Measurements from ENCODE around the gene WNT3. TPM values are rescaled to one million over a fixed set of nuclear protein-coding genes. Genes with fewer than 3 reads are reported as not detected.
"Not testable (repeated sequence)": the region's sequence is repeated elsewhere in the genome, so short reads cannot be mapped to it uniquely, and the experiment has no call there.

WNT3 gene
- polyA plus RNA-seq, 3 donors, result 1.8 to 2.3 (median 2.0) TPM

DNA sequence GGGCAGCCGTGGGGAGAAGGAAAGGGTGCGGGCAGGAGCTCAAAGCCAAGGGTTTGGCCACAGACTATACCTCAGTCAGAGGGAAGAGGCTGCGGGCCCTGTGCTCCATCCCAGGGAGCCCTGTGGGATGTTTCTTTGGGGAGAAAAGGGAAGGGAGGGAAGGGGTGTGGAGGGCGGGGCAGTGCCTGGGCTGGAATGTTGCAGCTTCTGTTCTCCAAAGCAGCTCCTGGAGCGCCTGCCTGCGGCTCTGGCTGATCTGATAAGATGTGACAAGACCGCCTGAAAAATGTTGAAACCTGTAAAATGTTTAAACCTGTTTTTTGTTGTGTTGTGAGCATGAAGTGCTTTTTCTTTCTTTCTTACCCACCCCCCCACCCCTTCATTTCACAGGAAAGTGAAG is 32.8 kb downstream of the WNT3 start:
- no peak for DNase-seq

DNA sequence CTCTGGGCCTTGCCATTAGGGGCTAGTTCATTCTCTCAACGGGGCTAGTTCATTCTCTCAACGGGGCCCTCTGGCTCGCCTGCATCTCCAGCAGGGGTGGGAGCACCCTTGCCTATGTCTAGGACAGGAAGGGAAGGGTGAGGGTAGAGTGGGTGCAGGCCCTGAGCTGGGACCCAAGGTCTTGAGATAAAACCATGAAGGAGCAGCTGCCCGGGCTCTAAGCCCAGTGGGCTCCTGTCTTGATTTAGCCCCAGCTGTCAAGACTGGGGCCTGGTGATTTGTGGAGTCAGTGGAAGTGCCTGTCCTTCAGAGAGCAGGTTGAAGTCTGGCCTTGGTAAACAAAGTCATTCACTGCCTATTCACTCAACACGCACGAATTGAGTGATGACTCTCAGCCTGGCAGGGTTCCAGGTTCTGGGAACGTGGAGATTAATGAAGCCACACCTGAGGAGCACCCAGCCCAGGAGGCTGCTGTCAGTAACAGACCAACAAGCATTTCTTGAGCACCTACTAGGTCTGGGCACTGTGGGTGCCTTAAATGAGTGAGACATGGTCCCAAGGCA is 35.4 kb downstream of the WNT3 start:
- no peak for DNase-seq

DNA sequence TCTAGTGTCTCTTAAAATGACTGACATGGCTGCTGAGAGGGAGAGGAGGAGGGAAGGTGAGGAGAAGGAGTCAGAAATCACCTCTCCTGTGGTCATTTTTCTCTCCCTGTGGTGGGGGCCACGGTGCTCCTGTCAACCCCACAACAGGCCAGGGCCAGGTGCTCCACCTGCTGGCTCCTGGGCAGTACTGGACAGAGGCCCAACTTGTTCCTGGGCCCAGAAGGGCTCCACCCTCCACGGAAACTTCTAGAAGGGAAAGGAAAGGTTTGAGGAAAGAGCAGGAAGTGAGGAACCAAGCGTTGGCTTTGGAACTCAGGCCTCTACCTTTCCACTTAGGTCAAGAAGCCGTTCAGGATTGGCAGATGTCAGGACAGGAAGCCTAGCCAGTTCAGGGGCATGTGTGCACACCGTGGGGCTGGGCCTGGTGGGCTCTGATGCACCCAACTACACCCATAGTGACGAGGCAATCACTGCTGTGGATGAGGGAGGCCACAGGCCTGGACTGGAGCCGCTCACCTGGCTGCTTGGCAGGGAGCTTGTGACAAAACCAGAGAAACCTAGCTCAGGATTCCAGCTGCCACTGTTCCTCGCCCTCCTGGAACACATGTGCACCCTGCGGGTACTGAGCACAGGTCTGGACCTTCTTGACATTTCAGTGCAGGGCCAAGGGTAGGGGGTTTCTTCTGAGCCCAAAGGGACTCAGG is 36.1 kb downstream of the WNT3 start:
- DNase-seq, result no peak

DNA sequence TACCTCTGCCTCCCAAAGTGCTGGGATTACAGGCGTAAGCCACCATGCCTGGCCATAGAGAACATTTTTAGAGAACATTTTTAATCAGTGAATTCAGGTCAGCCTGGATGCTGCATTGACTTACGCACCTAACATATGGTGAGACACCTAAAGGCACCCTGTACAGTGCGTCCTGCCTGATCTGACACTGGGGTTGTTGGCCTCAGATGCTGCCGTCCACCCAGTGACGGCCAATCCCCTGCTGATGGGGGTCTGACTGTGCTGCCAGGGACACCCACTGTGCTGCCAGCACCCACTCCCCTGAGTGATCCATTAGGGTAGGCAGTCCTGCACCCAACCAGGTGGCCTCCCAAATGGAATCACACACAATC is 38.5 kb downstream of the WNT3 start:
- DNase-seq, result no peak

DNA sequence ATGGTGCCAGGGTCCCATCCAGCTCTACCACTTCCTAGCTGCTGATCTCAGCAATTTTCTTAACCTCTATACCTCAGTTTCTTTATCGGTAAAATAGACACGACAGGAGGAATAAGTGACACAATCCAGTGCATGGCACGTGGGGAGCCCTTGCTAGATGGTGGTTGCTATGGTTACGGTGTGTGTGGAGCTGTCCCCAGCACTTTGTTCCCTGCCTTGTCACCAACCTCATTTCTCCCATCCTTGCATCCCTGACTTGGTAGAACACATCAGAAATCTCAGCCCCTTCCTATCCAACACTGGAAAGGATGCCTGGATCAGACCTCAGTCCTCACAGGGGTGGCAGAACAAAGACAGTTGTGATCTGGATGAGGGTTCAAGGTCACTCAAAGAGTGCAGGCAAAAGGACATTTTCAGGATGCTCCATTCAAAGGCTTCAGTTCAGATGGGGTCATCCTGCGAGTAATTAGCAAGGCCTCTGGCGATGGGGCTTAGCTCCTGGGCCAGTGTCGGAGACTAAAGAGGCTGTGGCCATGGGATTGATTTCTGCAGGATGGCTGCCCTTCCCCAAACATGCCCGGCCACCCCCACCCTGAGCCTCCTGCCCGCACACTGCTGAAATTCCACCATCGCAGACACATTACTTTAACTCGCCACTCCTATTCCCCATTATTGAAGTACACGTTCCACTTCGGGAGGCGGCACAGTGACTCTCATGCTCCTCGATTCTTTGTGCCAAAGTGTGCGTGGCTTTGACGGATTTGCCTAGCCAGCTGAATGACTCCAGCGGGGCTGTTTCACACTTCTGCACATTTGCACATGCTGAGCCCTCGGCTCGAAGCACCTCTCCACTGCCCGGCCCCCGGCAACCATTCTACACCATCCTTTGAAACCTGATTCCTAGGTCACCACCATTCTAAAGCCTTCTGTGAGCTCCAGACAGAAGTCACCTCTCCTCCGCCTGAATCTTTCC is 40.3 kb downstream of the WNT3 start:
- no peak for DNase-seq

DNA sequence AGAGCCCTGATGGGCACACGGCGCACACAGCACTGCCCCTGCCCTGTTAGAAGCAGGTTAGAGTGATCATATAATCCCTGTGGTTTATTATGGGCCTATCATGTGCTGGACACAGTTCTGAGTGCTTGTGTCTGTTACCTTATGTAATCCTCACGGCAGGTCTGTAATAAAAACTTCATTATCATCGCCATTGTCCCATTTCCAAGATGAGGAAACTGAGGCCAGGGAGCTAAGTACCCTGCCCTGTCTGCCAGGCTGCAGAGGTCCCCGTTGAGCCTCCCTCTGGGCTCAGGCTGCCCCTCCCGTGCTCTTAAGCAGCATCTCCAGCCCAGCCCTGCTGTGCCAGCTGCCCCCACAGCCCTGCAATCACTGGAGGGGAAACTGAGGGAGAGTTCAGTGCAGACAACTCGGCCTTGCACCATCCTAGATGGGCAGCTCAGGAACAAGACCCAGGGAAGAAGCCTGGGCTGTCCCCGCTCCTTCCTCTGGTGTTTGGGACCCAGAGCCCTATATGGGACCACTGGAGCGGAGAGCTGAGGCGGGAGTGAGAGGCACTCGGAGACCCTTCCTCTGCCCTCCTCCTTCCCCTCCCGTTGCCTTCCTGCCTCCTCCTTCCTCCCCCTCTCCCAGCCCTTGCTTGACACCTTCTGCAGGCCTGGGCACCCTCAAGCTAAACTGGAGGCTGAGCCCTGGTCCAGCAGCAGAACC is 42.0 kb downstream of the WNT3 start:
- no peak for DNase-seq

DNA sequence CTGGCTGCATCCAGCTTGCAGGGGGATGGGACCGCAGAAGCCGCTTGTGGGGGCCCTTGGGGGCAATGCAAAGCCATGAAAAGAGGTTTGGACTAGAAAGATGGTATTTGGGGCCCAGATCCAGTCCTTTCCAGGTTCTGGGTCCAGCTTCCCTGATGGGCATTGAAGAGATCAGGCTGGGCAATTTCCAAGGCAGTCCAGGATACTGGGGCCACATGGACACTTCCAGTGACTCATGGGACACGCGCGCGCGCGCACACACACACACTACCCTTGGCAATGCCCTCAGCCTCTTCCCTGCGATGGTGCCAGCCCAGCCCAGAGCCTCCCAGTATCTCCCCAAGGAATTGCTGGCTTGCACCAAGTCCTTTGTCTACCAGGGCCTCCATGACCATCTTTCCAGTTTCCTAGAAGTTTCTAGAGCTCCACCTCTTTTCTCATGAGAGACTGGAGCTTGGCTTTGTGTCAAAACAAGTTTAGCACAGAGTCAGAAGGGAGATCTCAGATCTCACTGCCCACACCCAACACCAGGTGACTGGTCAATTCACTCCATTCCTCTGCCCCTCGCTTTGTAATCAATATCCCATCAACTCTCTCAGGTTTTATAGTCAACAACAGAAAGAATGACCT is 44.3 kb downstream of the WNT3 start:
- DNase-seq, result no peak

DNA sequence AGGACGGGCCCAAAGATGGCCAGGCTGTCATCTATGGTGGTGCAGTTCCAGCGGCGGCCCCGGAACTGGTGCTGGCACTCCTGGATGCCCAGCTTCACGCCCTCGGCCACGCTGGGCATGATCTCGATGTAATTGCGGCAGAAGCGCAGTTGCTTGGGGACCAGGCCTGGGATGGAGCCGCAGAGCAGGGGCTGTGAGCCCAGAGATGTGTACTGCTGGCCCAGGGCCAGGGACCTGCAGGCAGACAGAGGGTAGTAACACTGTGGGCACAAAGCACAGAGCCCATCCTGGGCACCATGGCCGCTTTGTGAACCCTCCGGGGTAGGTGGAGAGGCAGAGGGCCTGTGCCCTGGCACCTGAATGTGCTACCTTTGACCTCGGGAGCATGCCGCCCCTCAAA is 44.8 kb downstream of the WNT3 start:
- no peak for DNase-seq

DNA sequence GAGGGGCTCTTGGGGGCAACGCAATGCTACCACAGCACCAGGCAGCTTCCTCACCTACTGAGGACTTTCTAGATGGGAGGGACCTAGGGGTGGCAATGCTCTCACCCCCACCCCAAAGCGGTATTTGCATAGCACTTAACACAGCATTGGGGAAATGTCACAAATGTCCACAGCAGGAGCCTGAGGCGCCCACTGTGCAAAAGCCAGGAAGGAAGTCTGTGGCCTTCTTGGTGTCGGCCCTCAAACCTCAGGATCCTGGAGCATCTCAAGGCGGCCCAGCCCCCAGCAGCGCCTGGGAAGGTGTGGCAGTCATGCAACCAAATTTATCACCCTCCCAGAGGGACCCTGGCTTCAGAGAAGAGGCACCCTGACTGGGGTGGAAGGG is 45.3 kb downstream of the WNT3 start:
- no peak for DNase-seq

DNA sequence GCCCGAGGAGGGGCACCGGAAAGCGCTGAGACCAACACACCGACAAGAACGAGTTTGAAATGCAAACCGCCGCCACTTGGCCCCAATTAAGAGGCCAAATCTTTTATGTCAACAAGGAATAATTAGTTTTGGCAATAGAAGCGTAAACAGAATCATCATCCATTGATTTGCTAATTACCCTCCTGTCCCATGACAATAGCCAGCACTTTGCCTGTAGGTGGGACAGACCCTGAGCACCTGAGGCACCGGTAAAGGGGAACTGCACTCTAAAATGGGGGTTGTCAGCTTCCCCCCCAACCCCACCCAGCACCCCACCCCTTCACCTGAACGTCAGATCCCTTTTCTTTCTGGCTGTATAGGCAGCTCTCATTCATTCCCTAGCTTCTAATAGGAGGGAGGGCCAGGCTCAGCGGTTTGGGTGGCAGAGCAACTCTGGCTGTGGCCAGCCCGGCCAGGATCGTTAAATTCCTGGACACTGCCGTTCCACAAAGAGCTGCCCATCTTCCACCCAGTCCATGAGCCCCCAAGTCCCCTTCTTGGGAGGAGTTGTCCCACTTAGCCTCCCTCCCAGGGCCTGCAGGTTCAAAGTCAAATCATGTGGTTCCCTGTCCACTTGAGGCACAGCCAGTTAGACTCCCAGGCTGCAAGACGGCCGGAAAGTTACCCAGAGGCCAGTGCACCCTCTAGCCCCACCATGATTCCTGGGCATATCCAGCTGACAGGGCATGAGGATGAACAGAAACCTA is 45.8 kb downstream of the WNT3 start:
- DNase-seq, result no peak

DNA sequence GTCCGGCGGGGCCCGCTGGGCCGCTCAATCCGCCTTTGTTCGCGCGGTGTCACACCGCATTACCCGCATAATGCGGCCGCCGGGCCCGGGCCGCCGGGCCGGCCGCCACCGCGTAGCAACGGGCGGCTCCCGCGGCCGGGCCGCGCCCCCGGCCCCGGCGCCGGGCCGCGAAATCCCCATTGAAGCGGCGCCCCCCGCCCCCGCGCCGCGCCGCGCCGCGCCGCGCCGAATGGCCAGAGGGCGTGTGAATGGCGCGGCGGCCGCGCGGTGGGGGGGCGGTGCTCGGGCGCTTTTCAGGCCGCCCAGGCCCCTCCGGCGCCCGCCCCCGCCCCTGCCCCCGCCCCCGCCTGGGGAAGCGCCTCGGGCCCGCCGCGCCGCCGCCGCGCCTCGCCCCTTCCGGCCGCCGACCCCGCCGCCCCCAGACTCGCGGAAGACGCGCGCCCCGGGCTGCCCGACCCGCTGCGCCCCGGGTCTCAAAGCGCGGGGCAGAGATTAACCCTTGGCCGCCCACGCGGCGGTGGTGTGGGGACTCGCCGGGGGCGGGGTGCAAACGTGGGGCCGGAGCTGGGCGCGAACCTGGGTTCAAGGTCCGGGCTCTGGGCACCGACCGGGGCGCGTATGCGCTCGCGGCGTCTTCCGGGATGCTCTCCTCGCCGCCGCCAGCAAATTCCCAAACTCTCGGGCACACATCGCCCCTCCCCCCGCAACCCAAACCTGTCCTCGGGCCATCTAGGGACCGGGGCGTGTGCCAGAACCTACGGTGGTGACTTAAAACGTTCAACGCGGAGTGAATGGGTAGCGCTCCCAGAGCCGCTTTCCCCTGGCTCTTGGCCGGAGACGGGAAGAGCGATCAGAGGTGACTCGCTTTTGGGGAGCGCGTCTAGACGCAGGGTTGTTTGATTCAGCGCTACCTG is 46.7 kb downstream of the WNT3 start:
- DNase-seq, result peak; percentile 21

DNA sequence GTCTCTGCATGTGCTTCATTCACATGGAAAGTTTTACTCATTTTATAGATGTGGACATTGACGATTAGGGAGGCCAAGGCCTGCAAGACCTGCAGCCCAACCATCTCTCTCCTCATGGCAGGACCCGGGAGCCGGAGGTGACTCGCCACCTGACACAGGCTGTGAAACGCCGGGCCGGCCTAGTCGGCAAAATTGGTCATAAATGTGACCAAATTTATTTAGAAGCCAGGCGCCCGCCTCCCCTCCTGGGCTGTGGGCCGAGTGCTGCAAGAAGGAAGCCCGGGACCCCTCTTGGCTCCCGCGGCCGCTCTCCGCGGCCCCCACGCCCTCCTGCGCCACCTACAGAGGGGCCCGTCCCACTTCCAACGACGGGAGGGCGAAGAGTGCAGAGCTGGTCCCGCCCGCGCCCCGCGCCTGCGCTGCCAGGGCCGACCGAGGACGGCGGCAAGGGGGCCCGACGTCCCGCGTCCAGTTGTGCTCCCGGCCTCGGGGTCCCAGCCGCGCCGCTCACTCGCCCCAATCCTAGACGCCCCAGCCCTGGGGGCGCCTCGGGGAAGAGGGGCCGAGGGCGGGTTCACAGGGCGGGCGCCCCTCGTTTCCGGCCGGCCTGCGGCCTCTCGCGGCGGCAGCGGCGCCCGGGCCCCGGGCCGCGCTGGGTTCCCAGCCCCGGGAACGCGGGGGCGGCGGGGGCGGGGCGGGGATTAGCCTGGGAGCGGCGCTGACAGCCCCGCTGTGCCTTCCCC is 47.5 kb downstream of the WNT3 start:
- peak; percentile 41 for DNase-seq

DNA sequence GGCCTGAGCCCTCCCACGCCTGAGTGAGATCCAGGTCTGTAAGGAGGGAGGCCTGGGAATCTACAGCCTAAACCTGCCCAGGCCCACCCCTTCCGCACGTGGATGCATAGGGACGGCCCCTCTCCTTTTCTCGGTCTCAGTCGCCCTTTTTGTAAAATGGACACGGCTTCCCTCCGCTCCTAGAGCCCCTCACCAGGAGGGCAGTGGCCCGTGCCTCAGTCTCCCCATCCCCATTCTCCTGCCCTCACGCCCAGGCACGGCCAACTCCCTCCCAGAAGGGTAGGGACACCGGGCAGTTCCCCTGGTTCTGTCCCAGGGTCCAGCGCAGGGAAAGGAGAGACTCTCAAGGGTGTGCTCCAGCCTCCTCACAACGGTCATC is 48.1 kb downstream of the WNT3 start:
- DNase-seq, result no peak

DNA sequence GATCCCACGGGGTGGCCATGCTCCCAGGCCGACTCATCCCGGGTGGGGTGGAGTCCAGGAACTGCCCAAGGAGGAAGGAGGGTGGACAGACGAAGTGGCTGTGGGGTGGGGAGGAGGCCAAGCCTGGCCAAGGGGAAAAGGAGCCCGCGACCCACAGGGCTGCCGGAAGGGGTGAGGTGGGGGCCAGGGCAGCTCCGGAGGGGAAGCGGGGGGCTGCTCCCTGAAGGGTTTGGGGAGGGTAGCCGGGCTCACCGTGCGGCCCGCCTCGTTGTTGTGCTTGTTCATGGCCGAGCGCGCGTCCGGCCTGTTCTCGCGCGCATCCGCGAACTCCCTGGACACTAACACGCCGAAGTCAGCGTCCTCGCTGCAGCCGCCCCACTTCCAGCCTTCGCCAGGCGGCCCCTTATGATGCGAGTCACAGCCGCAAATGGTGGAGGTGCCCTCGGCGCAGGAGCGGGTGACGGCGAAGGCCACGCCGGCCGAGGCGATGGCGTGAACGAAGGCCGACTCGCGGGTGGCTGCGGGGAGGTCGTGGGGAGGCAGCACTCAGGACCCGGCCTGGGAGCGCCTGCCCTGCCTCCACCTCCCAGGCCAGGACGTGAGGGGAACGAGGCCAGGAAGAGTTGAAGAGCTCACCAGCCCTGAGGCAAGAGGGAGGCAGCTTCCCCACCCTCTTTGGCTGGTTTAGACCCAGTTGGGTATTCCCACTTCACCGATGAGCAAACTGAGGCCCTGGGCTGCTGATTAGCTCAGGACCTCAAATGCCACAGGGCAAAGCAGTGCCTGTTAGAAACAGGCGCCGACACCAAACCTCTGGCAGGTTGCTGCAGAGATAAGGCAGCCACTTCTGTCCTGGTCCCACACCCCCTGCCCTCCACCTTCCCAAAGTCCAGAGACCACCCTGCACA is 48.7 kb downstream of the WNT3 start:
- peak; percentile 27 for DNase-seq

DNA sequence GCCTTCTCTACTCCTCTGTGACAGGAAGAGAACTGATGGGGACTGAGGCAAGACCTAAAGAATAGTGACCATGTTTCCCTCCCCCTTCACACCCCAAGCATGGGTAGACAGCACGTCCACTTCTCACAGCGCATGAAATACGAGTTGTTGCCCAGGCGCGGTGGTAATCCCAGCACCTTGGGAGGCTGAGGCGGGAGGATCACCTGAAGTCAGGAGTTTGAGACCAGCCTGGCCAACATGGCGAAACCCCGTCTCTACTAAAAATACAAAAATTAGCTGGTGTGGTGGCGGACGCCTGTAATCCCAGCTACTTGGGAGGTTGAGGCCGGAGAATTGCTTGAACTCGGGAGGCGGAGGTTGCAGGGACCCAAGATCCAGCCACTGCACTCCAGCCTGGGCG is 49.6 kb downstream of the WNT3 start:
- not testable (repeated sequence) for DNase-seq

DNA sequence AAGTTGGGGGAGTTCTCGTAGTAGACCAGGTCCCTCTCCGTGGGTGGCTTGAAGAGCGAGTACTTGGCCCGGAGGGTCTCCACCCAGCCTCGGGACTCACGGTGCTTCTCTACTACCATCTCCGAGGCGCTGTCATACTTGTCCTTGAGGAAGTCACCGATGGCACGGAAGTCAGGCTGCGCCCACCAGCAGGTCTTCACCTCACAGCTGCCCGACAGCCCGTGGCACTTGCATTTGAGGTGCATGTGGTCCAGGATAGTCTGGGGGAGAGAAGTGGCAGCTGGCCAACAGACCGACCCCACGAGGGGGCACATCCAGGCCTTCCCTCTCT is 50.0 kb downstream of the WNT3 start:
- no peak for DNase-seq

DNA sequence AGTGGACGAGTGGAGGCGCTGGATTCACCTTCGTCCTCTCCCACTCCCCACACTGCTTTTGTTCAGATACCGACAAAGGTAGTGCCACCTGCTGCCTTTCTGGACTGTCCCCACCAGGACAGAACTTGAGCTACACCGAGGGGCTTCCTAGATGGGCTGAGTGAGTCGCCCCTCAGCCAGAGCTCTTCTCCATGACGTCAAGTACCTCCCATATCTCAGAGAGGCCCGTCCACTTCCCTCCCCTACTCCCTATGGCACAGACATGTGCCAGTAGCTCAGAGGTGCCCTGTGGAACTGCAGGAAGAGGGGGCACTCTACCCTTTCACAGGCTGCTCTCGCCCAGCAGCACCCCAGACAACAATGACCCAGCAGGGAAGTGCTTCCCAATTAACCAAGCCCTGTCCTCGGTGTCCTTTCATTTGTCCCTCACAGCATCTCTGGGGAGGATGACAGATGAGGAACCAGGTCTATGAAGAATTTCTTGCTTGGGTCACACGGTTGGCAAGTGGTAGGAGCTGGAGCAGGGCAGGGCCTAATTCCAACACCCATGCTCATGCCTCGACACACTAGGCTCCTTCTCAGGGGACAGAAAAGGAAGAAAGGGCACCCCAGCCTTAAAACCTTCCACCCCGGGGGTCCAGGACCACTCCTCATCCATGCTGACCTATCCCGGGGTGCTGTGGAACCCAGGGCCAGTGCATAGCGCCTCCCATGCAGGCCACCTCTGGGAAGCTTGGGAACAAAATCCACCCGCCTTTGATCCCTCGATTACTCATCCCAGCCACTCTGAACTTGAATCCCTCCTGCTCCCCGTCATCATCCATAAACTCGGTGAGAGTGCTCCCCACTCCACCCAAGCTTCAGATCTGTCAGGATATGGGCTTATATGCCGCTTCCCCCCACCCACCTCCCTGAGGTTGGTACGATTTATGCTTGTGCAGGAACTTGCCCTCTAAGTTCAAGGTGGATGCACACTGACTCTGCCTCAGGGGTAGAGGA is 51.7 kb downstream of the WNT3 start:
- no peak for DNase-seq

Measured in renal pelvis (tissue), 4 donors.